PC-9 (cell line): ENCODE results near the gene FARP1.

Source experiments
- CTCF ChIP-seq: fragments of 200-600 bp; sonication (generic); conservative IDR thresholded peaks from 2 replicates; pipeline ENCODE4 v1.6.1; 2017; ENCODE audit warnings: mixed run types, antibody characterized with exemption, mild to moderate bottlenecking, moderate library complexity
- EZH2 ChIP-seq: fragments of 200-600 bp; sonication (generic); IDR thresholded peaks from 2 replicates; pipeline ENCODE4 v1.8.0; 2017; ENCODE audit warnings: antibody characterized with exemption, low read depth

GRCh38 chr13:98310485-98311199 is 167.7 kb downstream of the FARP1 start:
- TF ChIP-seq CTCF: no peak
- TF ChIP-seq EZH2: no peak
